Neutrophil (primary cell): ENCODE data around the gene CHD2.

Experiments used
- H3K27ac ChIP-seq: fragments of 200-600 bp; sonication (generic); 2 replicates; pipeline ENCODE4 v1.5.1; 2016; ENCODE audit warnings: mild to moderate bottlenecking, moderate library complexity
- H3K27me3 ChIP-seq: fragments of 200-600 bp; sonication (generic); 2 replicates; pipeline ENCODE4 v1.6.0; 2016; ENCODE audit warnings: mild to moderate bottlenecking
- H3K36me3 ChIP-seq: fragments of 200-600 bp; sonication (generic); 2 replicates; pipeline ENCODE4 v1.5.1; 2017
- H3K4me1 ChIP-seq, 2 experiments: fragments of 200-600 bp in 1 of 2; sonication (generic) in 1 of 2; 1 replicate in 1 of 2; 2 replicates in 1 of 2; pipeline versions ENCODE4 v1.5.1 to v1.6.1; 2013 to 2016; ENCODE audit warnings: low read depth in 1 of 2, low read length in 1 of 2, mild to moderate bottlenecking in 1 of 2, moderate library complexity in 1 of 2; ENCODE audit not compliant: control insufficient read depth in 1 of 2, insufficient read depth in 1 of 2
- H3K4me3 ChIP-seq, 2 experiments: fragments of 200-600 bp in 1 of 2; sonication (generic) in 1 of 2; 1 replicate in 1 of 2; 2 replicates in 1 of 2; pipeline ENCODE4 v1.5.1; 2013 to 2016; ENCODE audit warnings: low read depth in 1 of 2, low read length in 1 of 2, mild to moderate bottlenecking in 1 of 2, moderate library complexity in 1 of 2
- H3K9me3 ChIP-seq: fragments of 200-600 bp; sonication (generic); 2 replicates; pipeline ENCODE4 v1.5.1; 2016
- TF ChIP-seq, protein P1 (sequence below): fragments of 200-600 bp; sonication (generic); IDR thresholded peaks from 2 replicates; pipeline ENCODE4 v1.5.1; 2016; ENCODE audit warnings: antibody characterized with exemption

Gene CHD2

DNA sequence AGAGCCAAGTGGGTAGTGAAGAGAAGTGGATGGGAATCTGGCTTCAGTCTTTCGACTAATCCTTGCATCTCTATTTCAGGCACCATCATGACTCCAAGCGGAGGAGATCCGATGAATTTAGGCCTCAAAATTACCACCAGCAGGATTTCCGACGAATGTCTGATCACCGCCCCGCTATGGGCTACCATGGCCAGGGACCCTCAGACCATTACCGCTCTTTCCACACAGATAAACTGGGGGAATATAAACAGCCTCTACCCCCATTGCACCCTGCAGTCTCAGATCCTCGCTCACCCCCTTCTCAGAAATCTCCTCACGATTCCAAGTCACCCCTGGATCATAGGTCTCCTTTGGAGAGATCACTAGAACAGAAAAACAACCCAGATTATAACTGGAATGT, 124.2 kb downstream of the CHD2 start:
- no peaks in the 10 kb centered on the region for H3K27me3 ChIP-seq
- H3K4me1 ChIP-seq: peaks cover 49 to 50% of the 10 kb centered on the region in 2 experiments
- H3K36me3 ChIP-seq: peaks cover 72% of the 10 kb centered on the region
- H3K9me3 ChIP-seq: no peaks in the 10 kb centered on the region
- H3K4me3 ChIP-seq: no peak overlapping the region
- H3K27ac ChIP-seq: peak overlapping the region; percentile 92
- TF ChIP-seq, protein P1, sequence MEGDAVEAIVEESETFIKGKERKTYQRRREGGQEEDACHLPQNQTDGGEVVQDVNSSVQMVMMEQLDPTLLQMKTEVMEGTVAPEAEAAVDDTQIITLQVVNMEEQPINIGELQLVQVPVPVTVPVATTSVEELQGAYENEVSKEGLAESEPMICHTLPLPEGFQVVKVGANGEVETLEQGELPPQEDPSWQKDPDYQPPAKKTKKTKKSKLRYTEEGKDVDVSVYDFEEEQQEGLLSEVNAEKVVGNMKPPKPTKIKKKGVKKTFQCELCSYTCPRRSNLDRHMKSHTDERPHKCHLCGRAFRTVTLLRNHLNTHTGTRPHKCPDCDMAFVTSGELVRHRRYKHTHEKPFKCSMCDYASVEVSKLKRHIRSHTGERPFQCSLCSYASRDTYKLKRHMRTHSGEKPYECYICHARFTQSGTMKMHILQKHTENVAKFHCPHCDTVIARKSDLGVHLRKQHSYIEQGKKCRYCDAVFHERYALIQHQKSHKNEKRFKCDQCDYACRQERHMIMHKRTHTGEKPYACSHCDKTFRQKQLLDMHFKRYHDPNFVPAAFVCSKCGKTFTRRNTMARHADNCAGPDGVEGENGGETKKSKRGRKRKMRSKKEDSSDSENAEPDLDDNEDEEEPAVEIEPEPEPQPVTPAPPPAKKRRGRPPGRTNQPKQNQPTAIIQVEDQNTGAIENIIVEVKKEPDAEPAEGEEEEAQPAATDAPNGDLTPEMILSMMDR: no peak

DNA sequence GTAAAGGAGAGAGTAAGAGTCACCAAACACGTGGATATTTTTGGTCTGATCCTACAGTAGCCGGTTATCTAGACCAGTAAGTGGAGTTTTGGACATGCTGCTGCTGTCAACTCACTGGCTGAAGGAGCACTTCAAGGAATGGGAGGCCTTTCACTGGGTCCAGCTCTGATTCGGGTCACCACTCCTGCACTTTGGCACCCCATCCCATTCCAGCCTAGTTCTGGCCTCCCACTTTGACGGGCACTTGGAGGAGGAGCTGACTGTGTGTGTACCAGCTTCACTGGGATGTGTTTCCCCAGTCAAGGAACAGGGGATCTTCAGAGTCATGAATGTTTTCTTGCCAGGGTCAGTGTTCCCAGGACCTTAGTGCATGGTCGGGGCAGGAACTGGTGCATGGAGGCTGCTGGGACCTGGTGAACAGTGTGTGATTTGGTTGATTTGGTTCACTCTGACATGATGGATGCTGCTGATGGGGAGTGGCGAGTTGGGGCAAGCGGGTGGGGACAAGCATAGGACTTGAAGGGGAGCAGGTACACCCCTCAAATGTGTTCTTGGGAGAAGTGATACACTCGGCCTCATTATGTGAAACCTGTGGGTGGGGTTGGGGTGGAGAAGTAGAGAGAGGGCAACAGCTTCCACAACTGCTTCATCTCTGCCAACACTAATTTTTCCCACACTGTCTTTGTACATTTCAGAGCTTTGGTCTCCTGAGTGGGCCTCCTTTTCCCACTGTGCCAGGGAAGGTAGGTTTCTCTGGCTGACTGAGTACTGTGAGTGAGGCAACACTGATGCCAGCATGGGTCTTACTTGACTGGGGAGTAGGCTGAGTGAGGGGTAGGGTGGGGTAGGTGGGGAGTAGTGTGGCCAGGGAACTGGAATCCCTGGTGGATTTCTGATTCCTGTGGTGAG, 124.8 kb downstream of the CHD2 start:
- peaks cover 56 to 57% of the 10 kb centered on the region in 2 experiments for H3K4me1 ChIP-seq
- TF ChIP-seq, protein P1: no peak
- peaks cover 65% of the 10 kb centered on the region for H3K36me3 ChIP-seq
- peak overlapping the region; percentile 92 for H3K27ac ChIP-seq
- H3K4me3 ChIP-seq: peak overlapping the region in 1 of 2 experiments; percentile 51
- no peaks in the 10 kb centered on the region for H3K9me3 ChIP-seq
- no peaks in the 10 kb centered on the region for H3K27me3 ChIP-seq

DNA sequence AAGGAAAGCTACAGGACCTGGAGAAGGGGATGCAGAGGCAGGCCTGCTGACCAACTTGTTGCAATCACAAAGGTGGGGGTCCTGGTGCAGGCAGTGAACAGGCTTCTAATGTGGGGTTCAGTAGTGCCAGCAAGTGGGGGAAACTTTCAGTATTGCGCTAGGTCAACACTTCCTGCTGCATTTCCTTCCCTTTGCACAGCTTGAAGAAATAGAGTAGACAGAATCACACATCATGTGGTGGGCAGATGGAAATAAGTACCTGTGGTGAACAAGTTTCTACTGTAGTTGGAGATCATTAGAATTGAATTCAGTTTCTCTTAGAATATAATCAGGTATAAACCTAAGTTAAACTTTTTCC, 125.5 kb downstream of the CHD2 start:
- H3K27ac ChIP-seq: peak overlapping the region; percentile 92
- H3K27me3 ChIP-seq: no peaks in the 10 kb centered on the region
- no peaks in the 10 kb centered on the region for H3K9me3 ChIP-seq
- peaks cover 59% of the 10 kb centered on the region for H3K36me3 ChIP-seq
- TF ChIP-seq, protein P1: no peak
- peaks cover 63% of the 10 kb centered on the region in 2 experiments for H3K4me1 ChIP-seq
- peak overlapping the region in 1 of 2 experiments; percentile 51 for H3K4me3 ChIP-seq

DNA sequence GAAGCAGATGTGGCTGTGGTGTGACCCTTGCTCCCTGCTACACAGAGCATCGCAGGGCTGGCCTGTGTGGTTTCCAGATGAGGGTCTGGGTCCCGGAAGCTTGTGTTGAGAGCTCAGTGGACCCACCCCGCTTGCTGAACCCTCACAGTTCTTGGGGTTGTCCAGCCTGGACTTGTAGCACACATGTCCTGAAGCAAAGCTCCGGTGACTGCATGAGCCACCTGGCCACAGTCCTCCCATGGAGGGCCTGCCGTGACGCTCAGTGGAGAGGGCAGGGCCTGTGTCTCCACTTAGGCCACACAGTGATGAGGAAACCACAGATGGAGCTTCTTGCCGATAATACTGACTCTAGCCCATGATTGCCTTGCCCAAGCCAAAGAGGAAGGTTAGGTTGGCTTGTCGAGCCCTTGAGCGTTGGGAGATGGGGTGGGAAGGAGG, 126.3 kb downstream of the CHD2 start:
- H3K4me1 ChIP-seq: peaks cover 65 to 67% of the 10 kb centered on the region in 2 experiments
- peak overlapping the region; percentile 92 for H3K27ac ChIP-seq
- TF ChIP-seq, protein P1: no peak
- no peaks in the 10 kb centered on the region for H3K27me3 ChIP-seq
- peak overlapping the region; percentile 26 to 51 for H3K4me3 ChIP-seq
- no peaks in the 10 kb centered on the region for H3K9me3 ChIP-seq
- H3K36me3 ChIP-seq: peaks cover 51% of the 10 kb centered on the region

DNA sequence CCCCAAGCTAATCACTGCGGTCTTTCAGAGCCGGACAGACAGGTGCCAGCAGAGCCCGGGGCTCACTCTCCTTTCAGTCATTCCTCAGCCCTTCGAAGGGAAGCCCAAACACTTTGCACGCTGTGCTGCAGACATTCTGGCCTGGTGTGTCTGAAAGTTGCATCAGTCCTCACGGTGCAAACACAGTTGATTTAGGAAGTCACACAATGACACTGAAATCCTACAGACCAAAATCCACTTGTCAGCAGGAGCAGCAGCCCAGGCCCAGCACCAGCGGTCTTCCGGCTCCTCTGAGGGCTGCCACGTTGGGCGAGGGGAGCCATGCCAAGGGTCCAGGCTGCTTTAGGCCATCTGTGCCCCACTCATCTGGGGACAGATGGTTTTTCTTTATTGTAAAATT, 127.3 kb downstream of the CHD2 start:
- Histone ChIP-seq H3K4me1 (peaks cover 65 to 67% of the 10 kb centered on the region in 2 experiments), H3K9me3 (no peaks in the 10 kb centered on the region), H3K4me3 (peak overlapping the region in 1 of 2 experiments; percentile 51), H3K27ac (peak overlapping the region; percentile 92), H3K27me3 (no peaks in the 10 kb centered on the region), H3K36me3 (peaks cover 41% of the 10 kb centered on the region)
- TF ChIP-seq, protein P1: no peak
